KMS-11 (cell line): ENCODE measurements around the gene C10orf71.

Experiments used
- H2AFZ ChIP-seq: fragments of 200-600 bp; sonication (generic); 2 replicates; pipeline ENCODE4 v1.6.1; 2016; ENCODE audit warnings: antibody characterized with exemption, mixed run types, low read depth
- H3K27ac ChIP-seq: fragments of 200-600 bp; sonication (generic); 2 replicates; pipeline ENCODE4 v1.6.1; 2016; ENCODE audit warnings: mild to moderate bottlenecking, mixed run types
- H3K27me3 ChIP-seq: fragments of 200-600 bp; sonication (generic); 2 replicates; pipeline ENCODE4 v1.6.1; 2017; ENCODE audit warnings: mild to moderate bottlenecking, low read depth, mixed run types, moderate library complexity; ENCODE audit not compliant: insufficient read depth
- H3K36me3 ChIP-seq: fragments of 200-600 bp; sonication (generic); 2 replicates; pipeline ENCODE4 v1.6.1; 2017; ENCODE audit warnings: mild to moderate bottlenecking, mixed run types; ENCODE audit not compliant: insufficient read depth
- H3K4me1 ChIP-seq: fragments of 200-600 bp; sonication (generic); 2 replicates; pipeline ENCODE4 v1.6.1; 2016; ENCODE audit warnings: mild to moderate bottlenecking, low read depth, mixed run types; ENCODE audit not compliant: poor library complexity, severe bottlenecking
- H3K4me2 ChIP-seq: fragments of 200-600 bp; sonication (generic); 2 replicates; pipeline ENCODE4 v1.7.0; 2016; ENCODE audit warnings: mild to moderate bottlenecking, mixed run types
- H3K4me3 ChIP-seq: fragments of 200-600 bp; sonication (generic); IDR thresholded peaks from 2 replicates; pipeline ENCODE4 v1.6.1; 2017; ENCODE audit warnings: low read depth, low read length, mixed read lengths; ENCODE audit not compliant: insufficient read depth
- H3K79me2 ChIP-seq: fragments of 200-600 bp; sonication (generic); 2 replicates; pipeline ENCODE4 v1.6.1; 2016; ENCODE audit warnings: low read depth, mixed run types; ENCODE audit not compliant: insufficient read depth
- H3K9ac ChIP-seq: fragments of 200-600 bp; sonication (generic); 2 replicates; pipeline ENCODE4 v1.6.1; 2016; ENCODE audit warnings: mild to moderate bottlenecking, mixed run types
- H4K20me1 ChIP-seq: fragments of 200-600 bp; sonication (generic); 2 replicates; pipeline ENCODE4 v1.6.1; 2016; ENCODE audit warnings: mild to moderate bottlenecking, mixed run types; ENCODE audit not compliant: insufficient read depth
- CTCF ChIP-seq: fragments of 200-600 bp; sonication (generic); conservative IDR thresholded peaks from 2 replicates; pipeline ENCODE4 v1.6.1; 2017; ENCODE audit warnings: low read depth, mild to moderate bottlenecking, antibody characterized with exemption, low read length, moderate library complexity, mixed read lengths

C10orf71 gene

GRCh38 chr10:49309691-49310411, 10.9 kb downstream of the C10orf71 start:
- H4K20me1 ChIP-seq: no peaks in the 10 kb centered on the region
- no peak overlapping the region for H3K4me3 ChIP-seq
- H3K4me2 ChIP-seq: no peak overlapping the region
- no peak overlapping the region for H3K9ac ChIP-seq
- no peak for TF ChIP-seq CTCF
- no peaks in the 10 kb centered on the region for H3K4me1 ChIP-seq
- no peaks in the 10 kb centered on the region for H3K27me3 ChIP-seq
- no peak overlapping the region for H2AFZ ChIP-seq
- no peaks in the 10 kb centered on the region for H3K79me2 ChIP-seq
- H3K36me3 ChIP-seq: no peaks in the 10 kb centered on the region
- H3K27ac ChIP-seq: no peak overlapping the region

- Histone ChIP-seq H4K20me1 (no peaks in the 10 kb centered on the region), H3K4me2 (no peak overlapping the region), H3K4me1 (no peaks in the 10 kb centered on the region), H3K79me2 (no peaks in the 10 kb centered on the region), H3K27ac (no peak overlapping the region), H3K27me3 (no peaks in the 10 kb centered on the region), H2AFZ (no peak overlapping the region), H3K9ac (no peak overlapping the region), H3K4me3 (no peak overlapping the region), H3K36me3 (no peaks in the 10 kb centered on the region)
- no peak for TF ChIP-seq CTCF
Measured at GRCh38 chr10:49310460-49310859, 11.5 kb downstream of the C10orf71 start.

- no peaks in the 10 kb centered on the region for H3K36me3 ChIP-seq
- no peak for TF ChIP-seq CTCF
- no peaks in the 10 kb centered on the region for H3K27me3 ChIP-seq
- no peaks in the 10 kb centered on the region for H3K4me1 ChIP-seq
- no peak overlapping the region for H3K4me2 ChIP-seq
- no peak overlapping the region for H3K27ac ChIP-seq
- no peaks in the 10 kb centered on the region for H4K20me1 ChIP-seq
- no peak overlapping the region for H3K9ac ChIP-seq
- H2AFZ ChIP-seq: no peak overlapping the region
- no peaks in the 10 kb centered on the region for H3K79me2 ChIP-seq
- H3K4me3 ChIP-seq: no peak overlapping the region
Measured at GRCh38 chr10:49310901-49311554, 12.1 kb downstream of the C10orf71 start.

GRCh38 chr10:49311555-49312236, 12.7 kb downstream of the C10orf71 start:
- Histone ChIP-seq H3K4me2 (no peak overlapping the region), H3K27me3 (no peaks in the 10 kb centered on the region), H4K20me1 (no peaks in the 10 kb centered on the region)

More at GRCh38 chr10:49311555-49312236, 12.7 kb downstream of the C10orf71 start:
- TF ChIP-seq CTCF: no peak
- Histone ChIP-seq H3K36me3 (no peaks in the 10 kb centered on the region), H3K4me1 (no peaks in the 10 kb centered on the region), H2AFZ (no peak overlapping the region), H3K27ac (no peak overlapping the region), H3K9ac (no peak overlapping the region), H3K4me3 (no peak overlapping the region), H3K79me2 (no peaks in the 10 kb centered on the region)
